OCI-LY3 (cell line): ENCODE data around the gene TLK1.

Source experiments
- CTCF ChIP-seq: fragments of 200-600, 300-600 bp; sonication (generic); IDR thresholded peaks from 2 replicates; pipeline ENCODE4 v1.5.1; 2014; ENCODE audit warnings: antibody characterized with exemption, low read length, low read depth
- EZH2phosphoT487 ChIP-seq: fragments of 200-600 bp; shearing (Covaris generic); IDR thresholded peaks from 2 replicates; pipeline ENCODE4 v1.6.1; 2018; ENCODE audit warnings: antibody characterized with exemption, mixed run types, low read depth

DNA sequence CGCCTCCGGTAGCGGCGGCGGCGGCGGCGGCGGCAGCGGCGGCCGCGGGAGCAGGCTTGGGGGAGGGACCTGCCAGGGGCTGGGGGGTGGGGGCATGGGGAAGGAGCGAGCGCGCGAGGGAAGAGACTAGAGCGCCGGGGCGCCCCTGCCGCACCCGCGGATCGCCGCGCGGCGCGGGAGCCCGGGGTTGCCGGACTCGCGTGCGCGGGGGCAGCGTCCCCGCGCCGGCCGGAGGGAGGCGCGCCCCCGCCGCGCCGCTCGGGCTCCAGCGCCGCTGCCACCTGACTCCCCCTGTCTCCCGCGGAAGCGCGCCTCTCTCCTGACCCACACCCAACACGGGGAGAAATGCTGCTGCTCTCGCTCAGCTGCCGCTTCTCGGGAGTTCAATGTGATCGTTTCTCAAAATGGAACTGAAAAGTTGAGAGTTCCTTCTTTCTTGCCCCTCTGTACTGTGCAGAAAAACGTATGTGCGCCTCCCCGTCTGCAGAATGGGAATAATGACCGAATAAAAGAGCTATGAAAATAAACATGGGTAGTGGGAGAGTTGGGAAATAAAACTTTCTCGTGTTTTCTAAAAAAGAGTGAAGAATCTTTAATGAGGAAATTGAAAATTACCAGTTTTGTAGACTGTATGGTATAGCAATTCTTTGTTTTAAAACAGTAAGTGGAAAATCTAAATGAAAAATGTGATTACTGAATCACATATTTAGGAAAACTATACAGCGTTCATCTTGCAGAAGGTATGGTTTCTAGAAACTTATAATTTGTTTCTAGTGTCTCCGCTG, 455 bp upstream of the TLK1 start:
- TF ChIP-seq EZH2phosphoT487 (no peak), CTCF (no peak)
